CD4-positive, alpha-beta T cell treated with Interleukin-15 for 1 hour (primary cell): ENCODE measurements around the gene AFF2.

Source experiments
- DNase-seq: peaks from one replicate; pipeline ENCODE4 v3.0.0-alpha.2; 2020

The AFF2 gene

DNA sequence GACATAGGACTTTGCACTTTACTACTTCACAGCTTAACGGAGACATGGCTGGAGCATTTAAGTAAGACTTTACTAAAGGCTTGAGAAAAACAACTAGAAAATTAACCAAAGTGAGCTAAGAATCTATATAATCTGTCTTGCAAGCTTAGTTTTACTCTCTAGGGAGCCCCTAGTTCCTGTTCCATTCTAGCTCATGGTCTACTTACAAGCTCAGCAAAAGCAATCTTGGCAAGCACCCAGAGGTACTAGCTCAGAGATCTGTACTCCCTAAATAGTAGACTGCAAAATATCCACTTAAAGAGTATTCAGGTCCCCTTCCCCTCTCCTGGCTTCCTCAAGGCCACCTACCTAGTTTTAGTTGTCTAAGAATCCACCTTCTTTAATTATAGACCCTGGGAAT is 535.7 kb downstream of the AFF2 start:
- DNase-seq: no peak

GRCh38 chrX:149037281-149037870 is 537.0 kb downstream of the AFF2 start:
- no peak for DNase-seq

GRCh38 chrX:149039057-149039456 is 538.6 kb downstream of the AFF2 start:
- DNase-seq: no peak

GRCh38 chrX:149040873-149041535 is 540.6 kb downstream of the AFF2 start:
- DNase-seq: no peak

DNA sequence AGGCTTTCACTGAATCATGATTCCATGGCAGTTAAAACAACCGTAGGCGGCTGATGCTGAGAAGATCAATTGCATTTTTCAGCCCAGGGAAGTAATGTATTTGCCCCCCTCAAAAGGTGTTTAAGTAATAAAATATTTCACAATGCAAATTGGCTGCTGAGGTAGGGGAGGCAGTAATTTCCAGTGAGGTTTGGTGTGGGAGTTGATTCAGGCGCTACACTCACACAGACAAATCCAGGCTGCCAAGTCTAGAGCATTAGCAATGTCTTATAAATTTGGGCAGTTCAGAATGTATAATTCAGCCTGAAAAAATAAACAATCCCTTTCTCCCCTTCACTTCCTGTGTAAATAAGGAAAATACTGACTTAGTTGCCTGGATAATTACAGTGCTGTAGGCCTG is 543.0 kb downstream of the AFF2 start:
- DNase-seq: no peak

DNA sequence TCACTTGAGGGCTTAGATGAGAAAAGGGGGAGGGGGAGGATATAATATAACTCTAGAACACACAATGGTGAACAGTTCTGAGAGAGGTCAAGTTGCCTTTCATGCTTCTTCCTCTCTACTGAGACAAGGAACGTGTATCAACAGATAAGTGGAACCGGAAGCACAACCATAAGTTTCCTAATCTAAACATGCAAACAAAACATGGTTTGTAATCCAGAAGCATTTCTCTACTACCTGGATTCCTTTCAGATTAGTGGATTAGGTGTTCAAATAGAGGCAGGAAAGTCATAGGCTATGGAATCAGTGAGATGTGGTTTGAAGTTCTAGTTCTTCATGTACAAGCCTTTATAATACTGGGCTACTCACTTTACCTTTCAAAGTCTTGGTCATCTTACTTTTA is 544.1 kb downstream of the AFF2 start:
- DNase-seq: no peak

GRCh38 chrX:149045645-149046210 is 545.3 kb downstream of the AFF2 start:
- no peak for DNase-seq
